Stimulated activated CD4-positive, alpha-beta T cell treated with anti-CD3 and anti-CD28 coated beads, Interleukin-1b, Interleukin-23, amount 100 ng/mL, for 48 hours (primary cell): Measurements from ENCODE around the gene PREX1.
"Not testable (repeated sequence)": the region's sequence is repeated elsewhere in the genome, so short reads cannot be mapped to it uniquely, and the experiment has no call there.

Experiments used
- DNase-seq: peaks from one replicate; pipeline ENCODE4 v3.0.0-alpha.2; 2020

Gene PREX1

DNA sequence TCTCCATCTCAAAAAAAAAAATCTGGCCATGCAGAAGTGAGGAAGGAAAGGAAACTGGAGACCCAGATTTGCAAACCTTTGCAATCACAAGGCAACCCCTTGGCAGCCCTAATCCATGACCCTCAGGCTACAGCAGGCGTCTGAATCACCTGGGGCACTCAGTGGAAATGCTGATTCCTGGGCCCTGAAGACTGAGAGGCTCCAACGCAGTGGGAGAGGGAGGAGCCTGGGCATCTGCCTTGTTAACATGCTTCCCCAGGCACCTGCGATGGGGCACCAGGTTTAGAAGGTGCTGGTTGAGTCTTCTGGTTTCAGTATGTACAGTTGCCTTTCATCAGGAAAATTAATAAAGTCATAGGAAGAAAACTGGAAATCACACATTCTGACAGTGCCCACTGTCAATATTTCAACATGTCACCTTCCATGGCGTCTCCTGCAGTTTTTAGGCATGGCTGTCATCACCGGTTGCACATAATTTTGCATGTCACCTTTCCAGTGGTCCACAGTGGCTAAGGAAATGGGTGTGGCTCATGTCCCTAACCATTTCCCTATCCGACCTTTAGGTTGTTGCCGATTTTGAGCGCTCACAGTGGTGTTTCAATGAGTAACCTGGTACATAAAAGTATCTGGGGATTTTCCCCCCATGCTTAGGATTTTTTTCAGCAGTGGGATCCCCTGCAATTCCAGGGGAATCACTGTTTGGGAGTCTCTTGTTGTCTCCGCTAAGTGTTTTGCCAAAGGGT lies 56.9 kb downstream of the PREX1 start:
- no peak for DNase-seq

DNA sequence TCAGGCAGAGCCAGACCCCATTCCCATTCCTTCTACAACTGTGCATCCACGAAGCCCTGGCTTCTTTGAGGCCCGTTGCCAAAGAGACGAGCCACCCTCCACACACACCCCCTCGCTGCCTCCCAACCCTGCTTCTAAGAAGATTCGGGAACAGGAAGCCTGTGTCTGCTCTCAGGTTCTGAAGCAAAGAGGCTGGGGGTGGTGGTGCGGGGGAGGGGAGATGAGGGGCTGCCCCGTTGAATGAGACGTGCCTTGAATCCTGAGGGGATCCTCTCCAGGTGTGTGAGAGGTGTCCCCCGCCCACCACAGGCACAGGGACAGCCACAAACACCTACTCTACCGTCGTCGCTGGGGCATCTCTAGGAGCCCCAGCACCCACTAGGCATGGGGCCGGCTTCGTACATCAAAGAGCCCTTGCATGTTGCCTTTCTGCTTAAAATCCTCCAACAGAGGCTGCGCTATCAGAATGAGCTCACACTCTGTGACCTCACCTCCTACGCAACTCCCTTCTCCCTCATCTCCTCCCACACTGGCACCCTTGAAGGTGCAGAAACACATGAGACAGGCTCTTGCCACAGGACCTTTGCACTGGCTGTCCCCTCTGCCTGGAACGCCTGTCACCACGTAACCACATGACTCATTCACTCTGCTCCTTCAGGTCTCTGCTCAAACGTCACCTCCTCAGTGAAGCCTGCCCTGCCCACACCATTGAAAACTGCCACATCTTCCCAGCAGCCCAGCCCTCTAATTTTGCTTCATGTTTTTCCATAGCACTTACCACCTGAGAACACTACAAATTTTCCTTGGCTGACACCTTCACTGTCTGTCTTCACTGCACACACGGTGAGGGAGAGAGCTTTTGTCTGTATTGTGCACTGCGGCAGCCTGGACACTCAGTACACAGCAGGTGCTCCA lies 58.5 kb downstream of the PREX1 start:
- DNase-seq: peak; percentile 94

- DNase-seq: peak; percentile 26
Measured at GRCh38 chr20:48766961-48767960, 60.5 kb downstream of the PREX1 start.

DNA sequence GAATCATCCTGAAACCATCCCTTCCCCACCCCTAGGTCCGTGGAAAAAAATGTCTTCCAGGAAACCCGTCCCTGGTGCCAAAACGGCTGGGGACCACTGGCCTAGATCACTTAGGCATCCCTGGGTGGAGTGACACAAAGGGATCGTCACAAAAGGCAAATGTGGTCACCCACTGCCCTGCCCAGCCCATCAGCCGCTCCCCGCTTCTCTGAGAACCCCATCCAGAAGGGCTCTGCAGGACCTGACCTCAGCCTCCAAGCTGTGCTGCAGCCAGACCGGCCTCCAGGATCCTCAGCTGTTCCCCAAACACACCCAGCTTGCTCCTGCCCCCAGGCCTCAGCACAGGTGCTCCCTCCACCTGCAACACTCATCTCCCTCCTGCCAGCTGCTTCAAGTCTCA lies 61.6 kb downstream of the PREX1 start:
- no peak for DNase-seq

- no peak for DNase-seq
Measured at GRCh38 chr20:48765359-48765758, 62.4 kb downstream of the PREX1 start.

DNA sequence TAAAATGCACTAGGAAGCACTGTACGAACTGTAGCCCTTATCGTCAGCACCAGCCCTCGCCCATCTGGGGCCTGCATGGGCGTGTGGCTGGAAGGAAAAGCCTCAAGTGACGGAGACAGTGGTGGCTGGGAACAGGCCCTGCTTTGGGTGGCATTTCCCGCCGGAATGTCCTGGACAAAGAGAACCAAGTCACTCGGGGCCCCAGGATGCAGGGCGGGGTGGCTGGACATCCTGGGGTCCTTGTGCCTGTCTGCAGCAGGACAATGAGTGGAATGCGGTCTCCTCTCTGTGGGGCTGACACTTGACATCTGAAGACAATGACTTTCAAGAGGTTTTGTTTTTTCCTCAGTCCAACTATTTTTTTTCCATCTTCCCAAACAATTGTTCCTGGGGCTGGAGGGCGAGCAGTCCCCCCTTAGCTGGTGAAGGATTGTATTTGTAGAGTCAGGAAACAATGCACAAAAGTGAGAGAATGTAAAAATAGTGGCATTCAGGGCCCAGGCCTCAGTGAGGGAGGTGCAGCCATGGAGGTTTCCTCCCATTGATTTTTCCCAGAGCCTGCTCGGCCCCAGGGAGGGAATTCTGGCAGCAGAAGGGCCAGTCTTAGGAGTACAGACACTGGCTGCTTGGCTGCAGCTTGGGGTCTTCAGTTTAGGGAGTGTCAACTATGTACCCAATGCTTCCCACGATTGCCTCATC lies 64.4 kb downstream of the PREX1 start:
- no peak for DNase-seq

DNA sequence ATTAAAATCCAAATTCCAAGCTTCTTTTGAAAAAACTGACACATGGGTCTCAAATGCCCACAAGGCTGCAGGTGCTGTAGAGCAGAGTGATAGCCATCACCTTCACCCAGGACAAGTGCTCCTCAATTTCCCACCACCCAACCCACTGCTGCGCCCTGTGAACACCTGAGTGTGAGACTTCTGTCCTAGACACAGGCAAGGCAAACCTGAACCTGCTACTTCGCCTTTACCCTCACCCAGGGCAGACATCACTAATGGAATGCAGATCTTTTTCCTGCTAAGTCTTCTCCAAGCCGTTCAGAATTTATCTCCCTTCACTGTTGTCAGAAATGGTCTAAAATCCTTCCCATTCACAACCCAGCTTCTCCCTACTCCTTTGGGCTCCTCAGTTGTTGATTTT lies 65.9 kb downstream of the PREX1 start:
- no peak for DNase-seq

- DNase-seq: peak; percentile 34
Measured at GRCh38 chr20:48761023-48761785, 66.6 kb downstream of the PREX1 start.

GRCh38 chr20:48760403-48760983 lies 67.3 kb downstream of the PREX1 start:
- DNase-seq: peak; percentile 70

DNA sequence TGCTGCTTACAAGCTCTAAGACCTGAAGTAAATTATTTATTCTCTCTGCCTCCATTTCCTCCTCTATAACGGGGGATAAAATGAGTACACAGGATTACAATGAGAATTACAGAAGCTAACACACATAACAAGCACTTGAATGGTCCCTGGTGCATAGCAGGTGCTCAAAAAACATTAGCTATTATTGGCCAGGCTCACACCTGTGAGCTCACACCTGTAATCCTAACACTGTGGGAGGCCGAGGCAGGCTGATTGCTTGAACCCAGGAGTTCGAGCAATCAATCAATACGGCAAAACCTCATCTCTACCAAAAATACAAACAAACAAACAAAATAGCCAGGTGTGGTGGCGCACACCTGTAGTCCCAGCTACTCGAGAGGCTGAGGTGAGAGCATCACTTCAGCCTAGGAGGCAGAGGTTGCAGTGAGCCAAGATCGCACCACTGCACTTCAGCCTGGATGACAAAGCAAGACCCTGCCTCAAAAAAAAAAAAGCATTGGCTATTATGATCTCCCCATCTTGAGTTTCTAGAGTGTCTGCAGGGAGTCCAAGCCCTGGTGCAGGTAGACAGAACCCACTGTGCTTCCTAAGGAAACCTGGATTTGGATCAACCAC lies 68.1 kb downstream of the PREX1 start:
- no peak for DNase-seq

DNA sequence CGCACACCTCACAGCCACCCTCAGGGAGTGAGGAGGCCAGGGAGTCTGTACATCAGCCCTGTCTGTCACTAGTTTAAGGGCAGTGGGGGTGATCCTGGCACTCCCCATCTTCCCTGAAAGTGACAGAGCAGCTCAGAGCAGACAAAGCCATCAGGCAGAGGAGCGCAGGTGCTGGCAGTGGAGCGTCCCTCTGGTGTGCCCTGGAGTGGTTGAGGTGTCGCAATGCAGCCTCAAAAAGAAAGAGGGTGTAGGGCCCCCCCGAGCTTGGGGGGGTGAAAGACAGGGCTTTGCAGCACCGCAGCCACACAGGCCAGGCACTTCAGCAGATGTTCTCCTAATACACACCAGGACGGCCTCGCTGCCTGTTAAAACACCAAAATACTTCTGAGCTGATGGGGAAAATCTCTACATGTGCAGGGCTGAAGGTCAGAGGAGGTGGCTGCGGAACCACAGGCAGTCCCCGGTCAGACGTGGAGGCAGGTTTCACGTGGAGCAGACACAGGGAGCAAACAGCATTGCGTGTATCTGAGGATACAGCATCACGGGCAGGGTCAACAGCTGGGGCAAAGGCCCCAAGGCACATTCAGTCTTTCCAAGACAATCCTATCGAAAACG lies 69.5 kb downstream of the PREX1 start:
- no peak for DNase-seq

- DNase-seq: not testable (repeated sequence)
Measured at GRCh38 chr20:48756774-48757173, 71.0 kb downstream of the PREX1 start.

DNA sequence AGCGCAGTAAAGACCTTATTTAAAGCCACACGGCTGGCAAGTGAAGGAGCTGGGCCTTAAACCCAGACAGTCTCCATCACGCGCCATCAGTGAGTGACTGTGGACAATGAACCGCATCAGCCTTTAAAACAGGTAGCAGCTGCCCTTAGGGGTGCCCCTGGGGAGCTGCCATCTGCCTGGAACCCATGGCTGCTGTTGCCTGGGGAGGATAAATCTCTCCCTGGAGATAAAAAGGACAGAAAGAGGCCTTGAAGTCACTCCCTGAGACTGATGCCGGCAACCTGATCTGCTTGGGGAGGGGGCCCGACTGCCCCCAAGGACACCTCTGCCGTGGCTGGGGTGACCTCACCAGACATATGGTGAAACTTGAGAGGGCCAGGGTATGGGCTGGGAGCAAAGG lies 73.5 kb downstream of the PREX1 start:
- DNase-seq: no peak

GRCh38 chr20:48752963-48753362 lies 74.8 kb downstream of the PREX1 start:
- no peak for DNase-seq

DNA sequence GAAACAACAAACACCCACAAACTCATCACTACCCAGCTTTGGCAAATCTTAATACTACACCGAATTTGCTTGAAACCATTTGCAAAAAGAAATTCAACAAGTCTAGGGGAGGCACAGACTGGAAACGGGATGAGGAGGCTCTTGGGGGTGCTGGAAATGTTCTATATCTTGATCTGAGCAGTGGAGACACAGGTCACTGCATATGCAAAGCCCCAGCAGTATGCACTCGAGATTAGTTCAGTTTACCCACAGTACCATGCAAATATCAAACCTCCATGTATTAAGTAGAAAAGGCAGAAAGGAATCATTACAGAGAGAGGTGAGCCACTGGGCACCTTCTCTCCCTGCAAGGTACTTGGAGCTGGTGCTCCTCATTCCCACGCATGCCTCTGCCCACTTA lies 75.9 kb downstream of the PREX1 start:
- no peak for DNase-seq

- DNase-seq: peak; percentile 20
Measured at GRCh38 chr20:48750941-48751635, 76.7 kb downstream of the PREX1 start.

GRCh38 chr20:48750376-48750775 lies 77.4 kb downstream of the PREX1 start:
- DNase-seq: no peak

DNA sequence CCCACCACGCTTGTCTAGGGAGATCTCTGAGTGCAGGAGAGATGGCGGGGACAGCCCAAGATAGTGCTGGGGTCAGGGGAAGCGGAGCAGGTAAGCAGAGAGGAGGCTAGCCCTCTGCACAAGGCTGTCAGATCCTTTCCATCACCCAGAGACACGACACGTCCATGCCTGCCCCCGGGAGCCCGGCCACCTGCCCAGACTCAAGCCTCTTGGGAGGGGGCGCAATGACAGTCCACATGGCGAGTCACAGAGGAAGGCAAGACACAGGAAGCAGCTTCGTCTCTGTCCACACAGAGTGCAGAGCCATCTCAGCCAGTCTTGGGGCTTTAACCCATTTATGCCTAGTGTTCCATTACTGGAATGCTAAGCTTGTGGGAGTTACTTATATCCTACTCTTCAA lies 78.4 kb downstream of the PREX1 start:
- no peak for DNase-seq

GRCh38 chr20:48748556-48748955 lies 79.2 kb downstream of the PREX1 start:
- no peak for DNase-seq
